ENCODE data around the gene MFNG.

The MFNG gene

DNA sequence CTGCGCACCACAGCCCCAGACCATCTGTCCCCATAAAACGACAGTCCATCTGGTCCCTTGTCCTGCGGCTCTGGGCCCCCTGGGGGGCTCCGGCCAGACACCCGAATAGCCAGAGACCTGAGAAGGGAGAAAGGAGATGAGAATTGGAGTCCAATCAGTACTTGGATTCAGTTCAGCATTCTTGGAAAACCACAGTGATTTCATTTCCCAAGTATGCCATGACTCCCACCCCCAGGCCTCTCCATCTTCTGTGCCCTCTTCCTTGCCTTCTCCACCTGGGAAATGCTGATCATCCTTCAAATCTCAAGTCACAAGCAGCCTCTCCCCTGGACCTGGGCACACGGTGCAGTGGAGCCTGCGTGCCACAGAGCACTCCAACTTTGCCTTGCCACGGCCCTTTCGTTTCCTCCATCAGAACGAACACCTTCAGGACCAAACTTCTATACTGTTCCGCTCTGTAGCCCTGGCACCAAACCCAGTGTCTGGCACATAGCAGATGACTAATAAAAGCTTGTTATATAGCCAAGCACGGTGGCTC, 10.9 kb upstream of the MFNG start:
- DNase-seq: no peak

DNA sequence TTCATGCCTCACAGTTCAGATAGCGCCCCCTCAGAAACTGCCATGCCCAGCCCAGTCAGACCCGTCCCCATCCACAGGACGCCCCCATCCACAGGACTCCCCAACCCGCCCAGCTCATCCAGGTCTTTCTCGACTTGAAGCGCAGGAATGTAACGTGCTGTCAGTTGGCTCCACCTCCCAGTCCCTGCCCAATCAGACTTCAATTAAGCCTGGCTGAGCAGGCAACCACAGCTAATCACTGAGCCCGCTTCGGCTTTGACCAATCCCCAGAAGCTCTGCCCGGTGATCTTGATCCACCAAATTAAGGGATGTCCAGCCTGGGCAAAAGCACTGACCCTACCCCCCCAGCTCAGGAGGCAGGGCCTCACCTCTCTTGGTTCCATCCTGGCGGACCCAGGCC, 10.5 kb upstream of the MFNG start:
- DNase-seq: no peak

DNA sequence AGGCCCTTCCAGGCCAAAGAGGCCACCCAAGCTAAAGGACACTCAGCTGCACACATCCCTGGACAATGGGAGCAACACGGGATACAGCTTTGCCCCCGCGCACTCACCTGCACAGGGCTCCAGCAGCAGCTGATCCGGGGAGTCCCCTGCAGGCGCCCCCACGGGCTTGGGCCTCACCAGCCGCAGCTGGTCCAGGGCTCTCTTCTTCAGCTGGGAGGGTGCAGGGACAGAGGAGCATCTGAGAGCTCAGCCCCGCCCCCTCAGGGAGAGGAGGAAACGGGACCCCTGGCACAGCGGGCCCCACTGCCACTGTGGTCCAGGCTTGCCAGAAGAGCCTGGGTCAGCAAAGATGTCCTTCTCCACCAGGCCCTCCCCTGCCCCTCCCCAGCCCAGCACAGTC, 7.8 kb upstream of the MFNG start:
- no peak for DNase-seq

DNA sequence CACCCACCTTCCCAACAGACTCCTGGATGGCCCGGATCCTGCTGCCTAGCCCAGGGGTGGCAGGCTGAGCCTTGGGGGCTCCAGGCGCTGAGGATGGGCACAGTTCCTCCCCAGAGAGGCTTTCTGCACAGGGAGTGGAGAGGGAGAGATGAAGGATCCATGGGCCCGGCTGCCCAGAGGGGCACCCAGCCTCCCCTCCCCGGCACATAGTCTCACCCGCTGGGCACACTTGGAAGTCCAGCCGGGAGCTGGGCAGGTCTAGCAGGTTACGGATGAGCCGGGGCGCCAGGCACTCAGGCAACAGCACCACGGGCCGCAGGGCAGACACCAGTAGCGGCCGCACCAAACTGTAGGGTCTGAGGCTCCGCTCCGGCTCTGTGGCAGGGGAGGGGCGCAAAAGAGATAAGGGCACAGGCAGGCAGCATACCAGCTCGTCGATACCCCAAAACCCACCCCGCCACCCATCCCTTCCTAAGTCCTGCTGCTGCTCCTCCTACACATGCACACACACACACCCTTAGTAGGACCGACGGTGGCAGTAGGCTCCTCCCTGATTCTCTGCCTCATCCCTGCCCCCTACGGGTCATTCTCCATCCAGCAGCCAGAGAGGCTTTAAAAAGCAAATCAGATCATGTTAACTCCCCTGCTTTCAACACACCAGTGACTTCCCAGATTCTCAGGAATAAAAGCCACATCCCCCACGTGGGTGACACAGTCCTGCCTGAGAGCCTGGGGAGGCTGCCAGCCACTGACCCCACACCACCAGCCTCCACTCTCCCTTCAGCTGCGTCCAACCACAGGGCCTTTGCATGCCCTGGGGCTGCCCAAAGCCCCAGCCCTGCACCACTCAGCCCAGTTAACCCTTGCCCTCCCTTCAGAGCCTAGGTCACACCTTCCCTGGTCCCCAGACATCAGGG, 6.5 kb upstream of the MFNG start:
- DNase-seq: no peak

DNA sequence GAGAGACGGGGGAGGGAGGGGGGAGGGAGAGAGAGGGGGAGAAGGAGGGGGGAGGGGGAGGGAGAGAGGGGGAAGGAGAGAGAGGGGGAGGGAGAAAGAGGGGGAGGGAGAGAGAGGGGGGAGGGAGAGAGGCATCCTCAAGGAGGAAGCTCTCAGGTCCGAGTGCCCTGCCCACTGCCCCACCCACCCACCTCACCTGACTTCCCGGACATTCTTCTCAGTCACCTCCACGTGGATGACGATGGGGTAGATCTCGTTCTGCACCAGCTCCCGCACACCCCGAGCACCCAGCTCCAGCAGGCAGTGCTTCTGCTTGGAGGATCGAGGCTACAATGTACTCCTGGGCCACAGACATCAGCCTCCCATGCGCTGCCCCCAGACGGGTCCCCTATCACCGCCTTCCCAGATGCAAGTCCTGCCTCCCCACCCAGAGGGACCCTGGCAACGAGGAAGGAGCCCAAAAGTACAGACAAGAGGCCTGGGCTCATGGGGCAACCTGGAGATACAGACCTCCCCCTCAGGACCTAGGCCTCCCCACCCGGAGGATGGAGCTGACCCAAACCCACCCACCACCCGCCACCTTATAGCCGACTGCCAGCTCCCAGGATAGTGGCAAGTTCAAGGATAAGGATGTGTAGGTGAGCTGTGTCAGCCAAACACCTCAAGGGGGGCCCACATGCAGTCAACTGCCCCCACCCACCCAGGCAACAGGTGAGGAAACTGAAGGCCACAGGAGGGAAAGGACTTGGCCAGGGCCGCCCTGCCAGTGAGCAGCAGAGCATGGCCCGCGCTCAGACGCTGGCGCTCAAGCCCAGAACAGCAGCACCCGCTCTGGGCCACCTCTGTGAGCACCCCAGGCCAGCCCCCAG, 5.6 kb upstream of the MFNG start:
- no peak for DNase-seq

DNA sequence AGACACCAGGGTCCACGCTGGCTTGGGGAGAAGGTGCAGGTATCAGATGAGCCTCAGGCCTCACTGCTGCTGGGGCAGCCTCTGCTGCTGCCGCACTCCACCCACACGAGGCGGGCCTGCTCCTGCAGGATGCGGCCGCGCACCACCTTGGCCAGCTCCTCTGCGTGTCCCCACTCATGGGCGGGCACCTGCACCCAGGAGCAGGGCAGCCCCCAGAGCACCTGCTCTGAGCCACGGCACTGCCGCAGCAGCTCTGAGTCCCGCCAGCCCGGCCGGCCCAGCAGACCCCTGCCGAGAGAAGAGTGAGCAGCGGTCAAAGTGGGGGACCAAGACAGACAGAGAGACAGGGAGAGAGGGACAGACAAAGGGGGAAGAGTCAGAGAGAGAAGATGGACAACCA, 4.9 kb upstream of the MFNG start:
- no peak for DNase-seq

DNA sequence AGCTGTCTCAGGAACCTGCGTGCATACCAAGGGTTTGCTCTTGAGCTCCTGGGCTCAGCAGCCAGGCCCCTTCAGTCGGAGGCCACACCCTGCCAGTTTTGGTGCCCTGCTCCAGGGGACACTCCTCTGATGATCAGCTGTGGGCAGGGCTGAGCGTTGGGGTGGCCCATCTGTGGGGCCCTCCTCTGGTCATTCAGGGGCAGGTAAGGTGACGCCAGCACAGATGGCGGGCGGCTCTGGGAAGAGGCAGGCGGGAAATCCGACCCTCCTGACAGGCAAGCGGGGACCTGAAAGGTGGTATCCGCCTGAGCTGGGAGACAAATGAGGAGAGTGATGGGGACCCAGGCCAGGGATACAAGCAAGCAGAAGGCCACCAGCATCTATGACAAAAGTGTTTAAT, 3.8 kb upstream of the MFNG start:
- no peak for DNase-seq

DNA sequence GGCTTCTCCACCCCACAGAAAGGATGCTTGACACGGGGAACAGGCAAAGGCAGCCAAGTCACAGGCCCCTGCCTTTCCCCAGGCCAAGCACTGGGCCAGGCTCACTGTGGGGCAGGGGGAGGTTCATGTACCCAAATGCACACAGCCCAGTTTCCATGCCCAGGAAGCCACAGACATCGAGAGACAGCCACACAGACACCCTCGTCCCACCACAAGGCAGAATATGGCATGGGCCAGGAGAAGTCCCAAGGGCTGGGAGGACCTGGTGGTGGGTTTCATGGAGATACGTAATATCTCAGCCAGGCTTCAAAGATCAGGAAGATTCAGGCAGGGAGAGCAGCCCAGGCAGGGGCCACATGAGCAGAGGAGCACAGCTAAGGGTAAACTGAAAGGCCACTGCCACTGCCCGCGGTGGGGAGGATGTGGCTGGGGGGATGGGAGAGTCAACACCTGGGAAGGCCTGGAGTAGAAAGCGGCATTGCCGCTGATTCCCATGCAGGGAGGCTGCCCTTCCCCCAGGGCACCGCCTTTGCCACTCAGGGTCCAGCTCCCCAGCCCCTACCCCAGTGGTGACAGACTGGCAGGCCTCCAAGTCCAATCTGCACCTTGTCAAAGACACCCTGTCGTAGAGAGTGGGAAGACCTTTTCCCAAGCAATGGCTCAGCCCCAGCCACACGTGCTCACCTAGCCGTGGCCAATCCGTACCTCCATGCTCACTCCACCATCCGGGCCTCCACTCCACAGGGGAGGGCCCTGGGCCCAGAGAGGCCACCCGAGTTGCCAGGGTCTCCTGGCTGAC, 2.4 kb upstream of the MFNG start:
- DNase-seq: no peak

DNA sequence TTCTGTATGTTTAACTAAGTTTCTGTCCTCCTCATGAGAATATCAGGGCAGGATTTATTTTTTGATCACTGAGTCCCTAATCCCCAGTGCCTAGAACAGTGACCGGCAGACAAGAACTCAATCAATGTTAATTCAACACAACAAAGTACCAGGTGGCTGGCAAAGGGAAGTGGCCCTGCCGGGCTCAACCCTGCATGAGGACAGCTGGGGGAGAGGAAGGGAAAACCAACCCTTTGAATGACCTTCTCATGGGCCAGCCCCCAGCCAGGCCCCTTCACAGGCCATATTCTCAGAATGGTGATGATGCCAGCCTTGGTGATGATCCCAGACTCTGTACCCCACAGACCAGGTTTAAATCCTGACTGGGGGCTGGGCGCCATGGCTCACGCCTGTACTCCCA, 1.4 kb upstream of the MFNG start:
- DNase-seq: no peak

DNA sequence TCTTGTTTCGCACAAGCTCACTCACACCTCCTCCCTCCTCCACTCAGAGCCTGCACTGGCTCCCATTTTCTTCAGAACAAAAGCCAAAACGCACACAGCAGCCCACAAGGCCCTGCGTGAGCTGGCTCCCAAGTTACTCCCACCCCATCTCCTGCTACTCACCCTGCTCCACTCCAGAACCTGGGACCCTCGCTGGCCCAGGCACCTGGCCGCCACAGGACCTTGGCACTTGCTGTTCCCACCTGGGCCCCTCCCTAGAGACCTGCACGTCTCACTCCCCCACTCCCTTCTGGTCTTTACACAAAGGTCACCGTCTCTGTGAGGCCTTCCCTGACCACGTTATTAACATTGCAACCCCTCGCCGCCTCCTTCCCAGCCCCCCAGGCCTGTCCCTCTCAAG, 945 bp upstream of the MFNG start:
- no peak for DNase-seq

DNA sequence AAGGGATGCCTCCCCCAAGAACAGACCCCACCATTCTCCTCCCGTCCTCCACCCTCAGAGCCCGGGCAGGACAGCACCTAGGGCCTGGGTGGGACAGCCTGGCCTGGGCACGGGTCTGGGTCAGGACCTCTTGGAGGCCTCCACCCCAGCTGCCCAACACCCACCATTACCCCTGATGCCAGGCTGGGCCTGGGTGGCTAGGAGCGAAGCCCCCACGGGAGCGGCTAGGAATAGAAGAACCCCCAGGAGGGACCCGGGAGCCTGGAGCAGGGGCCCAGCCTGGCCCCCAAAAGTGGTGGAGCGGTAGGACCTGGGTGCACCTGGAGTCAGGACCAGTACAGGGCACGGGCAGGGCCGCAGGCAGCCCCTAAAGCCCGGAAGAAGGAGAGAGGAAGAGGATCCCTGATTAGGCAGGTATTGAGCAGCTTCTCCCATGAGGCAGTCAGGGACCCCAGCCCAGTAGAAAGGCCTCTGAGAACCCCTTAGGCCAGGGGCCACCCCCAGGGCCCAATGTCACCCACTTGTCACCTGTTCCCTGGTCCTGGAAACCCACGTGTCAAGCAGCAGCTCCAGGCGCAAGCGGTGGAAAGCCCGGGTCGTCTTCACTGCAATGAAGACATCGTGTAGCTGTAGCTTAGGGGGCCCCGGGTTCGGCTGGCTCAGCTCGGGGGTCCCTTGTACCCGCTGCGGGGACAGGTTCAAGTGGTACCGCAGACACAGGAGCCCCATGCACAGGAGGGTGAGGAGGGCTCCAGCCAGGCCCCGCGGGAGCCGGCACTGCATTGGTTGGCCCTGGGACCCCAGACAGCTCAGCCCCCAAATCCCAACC, 575 bp downstream of the MFNG start:
- no peak for DNase-seq

DNA sequence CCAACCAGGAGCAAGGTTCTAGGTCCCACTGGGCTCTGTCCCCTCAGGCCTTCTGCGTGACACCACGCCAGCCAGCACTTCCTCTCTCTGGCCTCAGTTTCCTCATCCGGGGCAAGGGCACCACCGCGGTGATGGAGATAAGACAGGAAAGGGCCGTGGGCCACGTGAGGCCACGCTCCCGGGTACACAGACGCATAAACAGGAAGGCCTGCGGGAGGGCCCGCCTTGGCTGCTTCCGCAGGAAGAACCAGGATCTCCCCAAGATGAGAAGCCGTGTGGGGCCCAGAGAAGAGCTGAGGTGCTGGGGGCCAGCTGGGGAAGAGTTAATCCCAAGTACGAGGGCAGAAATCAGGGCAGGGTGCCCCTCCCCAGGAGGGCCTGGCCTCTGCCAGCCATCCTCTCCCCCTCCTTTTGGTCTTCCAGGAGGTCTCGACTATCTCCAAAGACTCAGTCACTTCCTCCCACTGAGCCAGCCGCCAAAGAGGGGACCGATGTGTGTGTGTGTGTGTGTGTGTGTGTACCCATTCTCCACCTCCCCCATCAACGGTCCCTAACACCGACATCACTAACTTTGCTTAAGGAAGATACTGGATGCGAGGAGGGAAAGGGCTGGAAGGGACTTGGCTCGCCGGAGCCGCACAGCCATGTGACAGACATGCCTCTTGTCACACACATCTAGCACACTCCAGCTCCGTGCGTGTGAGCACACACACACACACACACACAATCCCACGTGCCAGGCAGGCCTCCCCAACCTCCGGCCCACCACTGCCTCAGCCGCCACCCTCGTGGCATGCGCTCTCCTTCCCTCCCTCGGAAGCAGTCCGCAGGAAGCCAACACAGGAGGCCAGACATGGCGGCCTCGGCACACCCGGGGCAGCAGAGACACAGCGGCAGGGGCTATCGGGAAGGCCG, 1.4 kb downstream of the MFNG start:
- peak in 38 of 58 donors; percentile 4 to 58 (median 26) for DNase-seq

DNA sequence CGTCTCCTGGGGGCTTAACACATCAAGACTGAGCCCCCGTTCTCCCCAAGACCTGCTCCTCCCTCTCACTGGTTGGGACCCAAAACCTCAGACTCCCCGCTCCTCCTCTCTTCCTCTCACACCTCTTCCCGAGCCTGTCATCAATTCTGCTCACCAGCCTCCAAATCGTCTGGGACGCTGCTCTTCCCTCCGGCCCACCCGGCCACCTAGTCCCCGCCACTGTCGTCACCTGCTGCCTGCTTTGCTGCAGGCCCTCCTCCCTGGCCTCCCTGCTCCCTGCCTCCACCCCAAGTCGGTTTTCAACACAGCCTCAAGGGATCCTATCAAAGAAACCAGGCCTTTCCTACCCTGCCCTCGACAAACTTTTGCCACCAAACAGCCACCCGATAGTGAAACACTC, 3.1 kb downstream of the MFNG start:
- no peak for DNase-seq

DNA sequence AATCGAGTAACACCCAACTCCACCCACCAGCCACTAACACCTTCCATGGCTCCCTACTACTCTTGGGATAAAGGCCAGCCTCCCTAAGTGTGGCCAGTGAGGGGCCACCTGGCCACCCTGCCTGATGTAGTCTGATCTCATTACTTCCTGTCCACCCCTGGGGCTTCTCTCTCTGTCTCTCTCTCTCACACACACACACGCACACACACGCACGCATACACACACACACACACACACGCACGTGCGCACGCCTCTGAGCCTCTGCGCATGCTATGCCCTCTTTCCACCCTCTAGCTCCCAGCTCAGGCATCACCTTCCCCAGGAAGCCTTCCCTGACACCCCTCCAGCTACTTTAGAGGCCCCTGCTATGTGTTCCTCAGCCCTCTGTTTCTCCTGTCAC, 3.9 kb downstream of the MFNG start:
- no peak for DNase-seq

DNA sequence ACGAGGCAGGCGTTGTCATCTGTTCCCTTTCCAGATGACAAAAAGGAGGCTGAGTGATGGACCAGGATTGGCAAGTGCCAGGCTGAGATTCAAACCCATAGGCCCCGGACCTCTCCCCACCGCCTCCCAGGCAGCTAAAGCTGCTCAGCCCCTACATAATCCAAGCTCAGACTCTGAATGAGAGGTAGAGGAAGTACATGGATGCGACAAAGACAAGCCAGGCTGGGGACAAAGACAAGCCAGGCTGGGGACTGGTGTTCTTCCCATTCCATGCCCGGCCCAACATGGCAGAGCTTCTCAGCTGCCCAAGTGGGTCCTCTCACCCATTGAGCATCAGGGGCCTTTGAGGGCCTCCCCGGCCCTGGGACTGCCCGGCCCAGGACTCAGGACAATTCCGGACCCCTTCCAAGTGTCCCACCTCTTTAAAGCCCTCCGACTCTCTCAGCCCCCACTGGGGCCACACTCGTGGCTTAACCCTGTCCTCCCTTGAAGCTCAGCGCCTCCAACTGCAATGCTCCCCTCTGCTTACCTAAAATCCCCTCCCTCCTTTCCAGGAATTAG, 4.8 kb downstream of the MFNG start:
- no peak for DNase-seq

DNA sequence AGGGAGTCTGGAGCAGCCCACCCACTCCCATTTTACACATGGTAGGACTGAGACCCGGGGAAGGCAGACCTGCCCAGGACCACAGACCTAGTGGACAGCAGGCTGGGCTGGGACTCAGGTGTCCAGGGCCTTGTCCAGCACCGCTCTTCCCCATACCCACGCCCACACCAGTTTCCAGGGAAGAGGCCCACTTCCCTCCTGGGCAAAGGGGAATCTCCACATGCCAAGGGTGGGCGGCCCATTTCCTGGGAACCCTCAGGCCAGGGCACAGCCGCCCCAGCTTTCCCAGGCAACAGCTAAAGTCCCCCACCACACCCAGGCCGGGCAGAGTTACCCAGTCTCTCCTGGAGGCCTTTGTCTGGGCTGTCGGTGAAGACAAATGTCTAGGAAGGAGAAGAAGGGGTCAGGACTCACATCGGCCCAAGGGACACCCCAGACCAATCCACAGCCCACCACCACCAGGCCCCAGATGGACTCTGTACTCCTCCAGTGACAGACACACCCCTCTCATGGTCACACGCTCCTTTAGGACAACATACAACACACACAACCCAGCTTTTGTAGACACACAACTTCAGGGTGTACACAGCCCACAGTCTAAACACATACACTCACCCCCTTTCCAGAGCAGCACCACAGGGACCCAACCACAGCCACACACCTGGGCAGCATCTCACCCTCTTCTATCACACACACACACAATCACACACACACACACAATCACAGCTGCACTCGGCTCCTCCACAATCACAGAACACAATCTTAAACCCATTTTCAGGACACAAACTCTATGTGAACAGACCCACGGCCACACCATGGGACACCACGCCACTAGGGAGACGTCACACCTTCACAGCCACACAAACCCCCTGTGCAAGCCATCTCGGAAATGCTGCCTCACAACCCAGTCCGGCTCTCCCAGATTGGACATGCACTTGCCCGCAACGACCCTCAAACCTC, 5.5 kb downstream of the MFNG start:
- no peak for DNase-seq

DNA sequence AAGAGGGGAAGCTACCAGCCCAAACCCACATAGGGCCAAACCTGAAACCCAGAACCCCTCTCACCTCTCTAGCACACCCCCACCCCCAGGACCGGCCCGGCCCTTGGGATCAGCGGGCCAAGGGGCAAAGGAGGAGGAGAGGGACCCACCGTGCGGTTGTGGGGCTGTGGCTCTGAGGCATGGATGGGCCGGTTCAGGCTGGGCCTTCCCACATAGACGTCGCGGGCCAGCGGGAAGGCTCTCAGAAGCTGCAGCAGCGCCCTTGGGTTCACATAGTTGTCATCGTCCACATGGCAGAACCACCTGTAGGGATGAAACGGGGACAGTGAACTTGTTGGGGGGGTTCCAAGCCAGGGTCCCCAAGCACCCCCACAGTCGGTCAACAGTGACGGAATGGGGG, 7.0 kb downstream of the MFNG start:
- no peak for DNase-seq
